Stimulated activated CD8-positive, alpha-beta memory T cell treated with anti-CD3 and anti-CD28 coated beads, Interleukin-4, amount 100 ng/mL, for 24 hours (primary cell): ENCODE measurements around the gene TRAF3.
"Not testable (repeated sequence)": the region's sequence is repeated elsewhere in the genome, so short reads cannot be mapped to it uniquely, and the experiment has no call there.

Experiments
- DNase-seq: peaks from one replicate; pipeline ENCODE4 v3.0.0-alpha.2; 2020; ENCODE audit warnings: low read depth

TRAF3 gene

GRCh38 chr14:102866982-102867761 is 89.9 kb downstream of the TRAF3 start:
- no peak for DNase-seq

- DNase-seq: no peak
Observed at GRCh38 chr14:102867826-102868580, 90.8 kb downstream of the TRAF3 start.

GRCh38 chr14:102868956-102869547 is 91.8 kb downstream of the TRAF3 start:
- no peak for DNase-seq

DNA sequence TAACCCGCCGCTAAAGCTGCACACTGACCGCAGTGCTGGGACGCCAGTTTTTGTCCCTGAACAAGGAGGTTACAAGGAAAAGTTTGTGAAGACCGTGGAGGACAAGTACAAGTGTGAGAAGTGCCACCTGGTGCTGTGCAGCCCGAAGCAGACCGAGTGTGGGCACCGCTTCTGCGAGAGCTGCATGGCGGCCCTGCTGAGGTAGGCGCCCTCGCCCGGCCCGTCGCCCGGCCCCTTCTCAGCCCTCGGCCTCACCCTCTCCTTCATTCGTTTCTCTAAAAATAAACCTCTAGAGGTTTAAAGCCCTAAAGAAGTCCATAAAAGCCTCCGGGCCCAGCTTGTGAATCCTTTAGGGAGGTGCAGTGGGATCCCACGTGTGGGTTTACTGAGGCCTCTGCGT is 93.0 kb downstream of the TRAF3 start:
- DNase-seq: no peak

DNA sequence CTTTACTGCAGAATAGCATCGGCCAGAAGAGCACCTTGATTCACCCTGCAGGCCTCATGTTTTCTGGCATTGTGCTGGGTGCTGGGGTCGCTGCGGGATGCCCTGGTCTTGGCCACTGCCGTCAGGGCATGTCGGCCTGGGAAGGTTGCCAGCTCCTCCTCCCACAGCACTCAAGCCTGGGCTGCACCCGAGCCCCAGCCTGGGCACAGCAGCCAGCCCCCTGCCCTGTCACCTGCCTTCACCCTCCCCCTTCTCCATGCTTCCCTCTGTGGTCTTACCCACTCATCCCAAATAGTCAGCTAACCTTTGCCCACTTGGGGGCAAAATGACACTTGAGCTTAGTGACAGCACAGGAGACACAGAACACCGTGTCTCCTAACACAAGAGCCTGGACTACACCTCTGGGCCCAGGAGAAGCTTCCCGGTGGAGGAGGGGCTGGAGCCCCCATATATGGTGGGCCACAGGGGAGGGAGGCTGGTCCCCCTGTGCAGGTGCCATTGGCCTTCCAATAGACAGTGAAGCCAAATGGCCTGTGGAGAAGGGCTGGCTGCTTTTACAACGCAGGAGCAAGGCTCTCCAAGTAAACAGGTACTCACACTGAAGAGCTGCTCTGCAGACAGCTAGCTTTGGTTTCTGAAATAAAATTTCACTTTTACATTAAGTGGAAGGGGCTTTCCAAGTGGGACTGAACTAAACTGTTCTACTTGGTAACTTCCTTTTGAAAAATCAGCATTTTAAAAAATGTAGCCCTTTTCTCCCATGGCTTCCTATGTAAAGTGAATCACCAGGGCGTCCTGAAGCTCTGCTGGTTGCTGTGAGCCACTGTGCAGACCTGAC is 94.0 kb downstream of the TRAF3 start:
- no peak for DNase-seq

- DNase-seq: no peak
Observed at GRCh38 chr14:102872020-102872419, 94.8 kb downstream of the TRAF3 start.

DNA sequence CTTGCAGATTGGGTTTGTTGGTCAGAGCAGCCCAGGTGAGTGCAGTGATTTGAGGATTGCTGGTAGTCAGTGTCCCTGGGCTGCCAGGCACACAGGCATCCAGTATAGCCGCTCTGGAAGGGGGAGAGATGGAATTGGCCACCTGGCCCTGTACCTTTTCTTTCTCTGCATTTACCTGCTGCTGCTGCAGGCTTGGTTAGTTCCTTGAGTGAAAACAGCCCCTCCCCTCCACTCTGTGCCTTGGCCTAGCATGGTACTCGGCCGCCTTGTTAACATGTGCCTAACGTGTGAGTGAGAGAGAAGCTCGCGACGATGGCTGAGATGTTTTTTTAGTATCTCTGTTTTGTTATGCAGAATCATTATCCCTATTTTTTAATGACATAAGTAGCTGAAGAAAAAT is 95.9 kb downstream of the TRAF3 start:
- no peak for DNase-seq

DNA sequence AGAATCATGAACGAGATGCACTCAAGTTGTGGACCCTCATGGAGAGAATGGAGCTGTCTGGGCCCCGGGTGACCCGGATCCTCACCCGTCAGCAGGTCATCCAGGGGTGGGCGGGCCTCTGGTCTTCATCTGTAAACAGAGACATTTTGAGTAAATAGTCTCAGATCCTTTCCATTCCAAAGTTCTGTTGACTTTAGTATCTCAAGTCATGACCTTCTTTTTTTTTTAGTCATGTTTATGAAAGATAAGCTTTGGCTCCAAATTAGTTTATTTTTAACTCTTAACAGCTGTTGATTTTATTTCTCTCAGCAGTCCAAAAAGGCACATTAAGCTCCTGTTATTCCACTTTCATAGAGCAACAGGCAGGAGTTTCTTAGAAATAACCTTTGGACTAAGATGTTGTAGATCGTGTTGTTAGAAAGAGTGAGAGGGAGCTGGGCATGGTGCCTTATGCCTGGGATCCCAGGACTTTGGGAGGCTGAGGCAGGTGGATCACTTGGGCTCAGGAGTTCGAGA is 96.4 kb downstream of the TRAF3 start:
- DNase-seq: no peak

- no peak for DNase-seq
Observed at GRCh38 chr14:102875652-102876051, 98.4 kb downstream of the TRAF3 start.

DNA sequence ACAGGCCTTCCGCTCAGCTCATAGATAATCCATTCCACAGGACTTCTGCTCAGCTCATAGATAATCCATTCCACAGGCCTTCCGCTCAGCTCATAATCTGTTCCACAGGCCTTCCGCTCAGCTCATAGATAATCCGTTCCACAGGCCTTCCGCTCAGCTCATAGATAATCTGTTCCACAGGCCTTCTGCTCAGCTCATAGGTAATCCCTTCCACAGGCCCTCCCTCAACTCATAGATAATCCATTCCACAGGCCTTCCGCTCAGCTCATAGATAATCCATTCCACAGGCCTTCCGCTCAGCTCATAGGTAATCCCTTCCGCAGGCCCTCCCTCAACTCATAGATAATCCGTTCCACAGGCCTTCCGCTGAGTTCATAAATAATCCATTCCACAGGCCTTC is 100.3 kb downstream of the TRAF3 start:
- DNase-seq: not testable (repeated sequence)

- no peak for DNase-seq
Observed at GRCh38 chr14:102878174-102878969, 101.1 kb downstream of the TRAF3 start.

DNA sequence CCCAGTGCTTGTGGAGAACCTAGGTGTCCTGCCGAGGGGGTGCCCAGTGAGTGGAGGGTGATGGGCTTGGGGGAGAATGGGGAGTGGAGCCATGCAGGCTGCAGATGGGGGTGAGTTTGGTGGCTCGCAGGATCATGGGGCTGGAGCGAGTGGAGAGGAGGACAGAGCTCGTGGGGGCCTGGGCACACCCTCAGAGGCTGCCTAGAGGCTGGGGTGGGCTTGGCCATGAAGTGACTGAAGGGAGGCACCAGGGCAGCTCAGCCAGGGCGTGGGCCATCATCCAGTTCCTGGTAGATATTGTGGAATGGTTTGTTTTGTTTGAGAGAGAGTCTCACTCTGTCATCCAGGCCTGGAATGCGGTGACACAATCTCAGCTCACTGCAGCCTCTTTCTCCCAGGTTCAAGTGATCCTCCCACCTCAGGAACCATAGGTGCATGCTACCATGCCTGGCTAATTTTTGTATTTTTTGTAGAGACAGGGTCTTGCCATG is 101.8 kb downstream of the TRAF3 start:
- DNase-seq: no peak

DNA sequence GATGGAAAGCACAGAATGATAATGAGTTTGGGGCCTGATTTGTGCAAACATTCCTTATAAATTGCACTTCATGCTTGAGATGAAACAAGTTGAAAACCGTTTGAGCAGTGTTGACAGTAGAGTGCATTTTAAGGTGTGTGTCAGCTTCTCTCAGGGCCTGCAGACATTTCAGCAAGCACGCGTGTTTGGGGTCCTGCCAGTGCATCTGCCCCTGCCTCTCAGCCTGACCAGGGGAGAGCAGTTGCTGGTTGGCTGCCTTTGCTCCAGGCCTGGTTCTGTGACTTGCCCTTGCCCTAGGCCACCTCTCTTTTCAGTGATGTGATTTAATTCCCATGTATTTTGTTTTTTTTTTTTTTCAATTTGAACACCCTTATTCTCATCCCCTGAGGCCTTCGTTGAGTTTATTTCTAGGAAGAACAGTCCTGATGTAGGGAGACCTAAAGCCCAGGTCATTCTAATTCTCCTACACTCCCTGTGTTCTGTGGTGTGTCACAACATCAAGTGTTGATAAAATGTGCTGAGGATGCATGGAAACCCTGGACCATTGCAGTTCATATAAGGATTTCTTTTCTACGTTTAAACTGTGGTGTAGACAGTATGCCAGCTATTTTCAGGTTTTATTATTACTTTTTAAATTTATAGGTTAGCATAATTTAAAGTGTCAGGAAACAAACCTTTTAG is 105.1 kb downstream of the TRAF3 start:
- no peak for DNase-seq

GRCh38 chr14:102883089-102883541 is 105.9 kb downstream of the TRAF3 start:
- DNase-seq: no peak

DNA sequence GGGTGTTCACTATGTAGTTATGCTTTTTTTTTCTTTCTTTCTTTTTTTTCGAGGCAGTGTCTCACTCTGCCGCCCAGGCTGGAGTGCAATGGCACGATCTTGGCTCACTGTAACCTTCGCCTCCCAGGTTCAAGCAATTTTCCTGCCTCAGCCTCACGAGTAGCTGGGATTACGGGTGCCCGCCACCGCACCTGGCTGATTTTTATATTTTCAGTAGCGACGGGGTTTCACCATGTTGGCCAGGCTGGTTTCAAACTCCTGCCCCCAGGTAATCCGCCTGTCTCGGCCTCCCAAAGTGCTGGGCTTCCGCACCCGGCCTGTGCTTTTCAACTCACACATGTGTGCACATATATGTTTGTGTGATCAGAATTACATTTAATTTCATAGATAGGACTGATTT is 106.3 kb downstream of the TRAF3 start:
- no peak for DNase-seq

GRCh38 chr14:102885737-102886447 is 108.6 kb downstream of the TRAF3 start:
- no peak for DNase-seq

- no peak for DNase-seq
Observed at GRCh38 chr14:102888748-102889147, 111.5 kb downstream of the TRAF3 start.

DNA sequence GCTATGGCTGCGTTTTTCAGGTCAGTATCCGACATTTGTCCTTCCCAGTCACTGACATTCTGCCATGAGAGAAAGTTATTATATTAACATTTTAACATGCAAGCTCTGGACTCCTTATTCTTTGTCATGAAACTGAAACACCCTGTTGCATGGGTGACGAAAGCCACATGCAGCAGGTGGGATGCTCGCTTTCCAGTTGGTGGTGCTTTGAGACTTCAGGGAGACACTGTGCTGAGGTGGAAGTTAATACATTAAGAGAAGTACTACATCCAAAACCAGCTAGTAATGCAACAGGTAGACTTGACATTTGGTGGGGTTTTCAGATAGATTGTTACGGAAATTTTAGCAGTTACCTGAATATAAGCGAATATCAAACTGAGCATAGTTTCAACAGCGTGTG is 112.4 kb downstream of the TRAF3 start:
- no peak for DNase-seq

- DNase-seq: no peak
Observed at GRCh38 chr14:102891111-102891510, 113.9 kb downstream of the TRAF3 start.

GRCh38 chr14:102891556-102891955 is 114.3 kb downstream of the TRAF3 start:
- DNase-seq: no peak
